KG1 (cell line): ENCODE data around the gene TRIM9.

Experiments used
- DNase-seq: peaks from one replicate; lab custom pipeline; 2025; lab: John Stamatoyannopoulos, UW

The TRIM9 gene

DNA sequence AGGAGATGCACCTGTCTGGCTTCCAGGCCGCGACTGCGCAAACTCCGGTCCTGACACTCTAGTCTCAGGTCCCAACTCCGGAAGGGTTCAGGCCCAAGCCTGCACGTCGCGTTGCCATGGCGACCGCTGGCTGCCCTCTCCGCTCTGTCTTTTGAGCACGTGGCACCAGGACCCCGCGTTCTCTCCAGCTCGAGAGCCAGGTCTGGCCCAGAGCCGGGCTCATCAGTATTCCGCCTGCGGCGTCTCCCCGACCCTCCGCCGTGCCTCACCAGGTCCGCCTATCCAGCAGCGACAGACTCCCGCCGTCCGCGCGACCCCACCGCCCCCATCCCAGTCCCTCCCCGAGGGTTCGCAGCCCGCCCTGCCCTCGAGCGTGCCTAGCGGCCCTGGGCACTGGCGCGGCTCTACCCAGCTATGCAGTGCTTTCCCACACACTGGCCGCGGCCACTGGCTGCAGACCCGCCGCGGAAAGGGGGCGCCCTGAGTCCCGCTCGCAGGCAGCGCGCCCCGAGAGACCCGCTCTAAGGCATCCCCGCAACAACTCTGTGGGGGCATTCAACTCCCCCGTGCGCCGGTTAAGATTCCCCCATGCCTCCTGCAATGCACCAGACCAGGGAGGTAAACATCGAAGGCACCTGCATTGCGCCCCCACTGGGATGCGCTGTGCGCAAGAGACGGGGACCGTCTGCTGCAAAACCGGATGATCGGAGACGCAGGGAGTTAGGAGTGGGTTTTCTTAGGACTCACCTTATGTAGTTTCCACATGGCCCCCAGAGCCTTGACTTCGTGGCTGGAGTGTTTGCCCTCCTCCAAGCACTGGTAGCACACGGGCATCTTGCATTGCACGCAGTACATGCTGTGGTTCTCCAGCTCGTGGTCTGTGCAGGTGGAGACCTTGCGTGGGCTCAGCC lies 1.3 kb downstream of the TRIM9 start:
- DNase-seq: no peak

GRCh38 chr14:51092965-51093364 lies 1.9 kb downstream of the TRIM9 start:
- no peak for DNase-seq

GRCh38 chr14:51089278-51089677 lies 5.6 kb downstream of the TRIM9 start:
- DNase-seq: no peak

- no peak for DNase-seq
These were observed 7.9 kb downstream of the TRIM9 start for GRCh38 chr14:51087031-51087441.

DNA sequence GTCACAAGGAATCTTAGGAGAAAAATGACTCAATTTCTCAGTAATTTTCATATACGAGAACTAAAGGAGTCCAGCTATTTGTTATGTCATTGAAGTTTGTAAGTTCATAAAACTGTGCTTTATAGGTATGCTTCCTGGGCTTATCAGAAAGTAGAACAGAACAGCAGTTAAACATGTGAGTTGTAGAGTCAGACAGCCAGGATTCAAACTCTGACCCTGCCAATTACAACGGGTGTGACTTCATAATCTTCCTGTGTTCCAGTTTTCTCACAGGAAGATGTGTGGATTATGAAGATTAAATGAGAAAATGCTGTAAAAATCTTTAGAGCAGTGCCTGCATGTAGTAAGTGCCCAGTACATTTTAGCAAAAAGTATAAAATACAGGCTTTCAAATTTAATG lies 8.9 kb downstream of the TRIM9 start:
- DNase-seq: no peak

GRCh38 chr14:51084962-51085361 lies 9.9 kb downstream of the TRIM9 start:
- no peak for DNase-seq

DNA sequence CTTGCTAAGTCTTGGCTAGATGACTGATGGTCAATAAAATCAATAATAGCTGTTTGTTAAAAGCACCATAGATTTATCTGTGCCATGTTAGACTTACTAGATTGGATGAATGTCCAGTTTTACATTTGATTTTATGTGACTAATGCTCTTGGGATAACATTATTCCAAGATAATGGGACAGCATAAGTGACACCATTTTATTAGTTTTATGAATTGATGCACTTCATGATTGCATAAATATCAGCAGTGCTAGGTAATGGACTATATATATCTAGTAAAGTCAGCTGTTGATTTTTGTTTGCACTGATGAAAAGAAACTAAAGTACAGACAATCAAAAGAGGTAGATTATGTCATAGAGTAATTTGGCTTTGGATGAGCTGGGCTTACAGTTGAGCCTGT lies 10.4 kb downstream of the TRIM9 start:
- no peak for DNase-seq

DNA sequence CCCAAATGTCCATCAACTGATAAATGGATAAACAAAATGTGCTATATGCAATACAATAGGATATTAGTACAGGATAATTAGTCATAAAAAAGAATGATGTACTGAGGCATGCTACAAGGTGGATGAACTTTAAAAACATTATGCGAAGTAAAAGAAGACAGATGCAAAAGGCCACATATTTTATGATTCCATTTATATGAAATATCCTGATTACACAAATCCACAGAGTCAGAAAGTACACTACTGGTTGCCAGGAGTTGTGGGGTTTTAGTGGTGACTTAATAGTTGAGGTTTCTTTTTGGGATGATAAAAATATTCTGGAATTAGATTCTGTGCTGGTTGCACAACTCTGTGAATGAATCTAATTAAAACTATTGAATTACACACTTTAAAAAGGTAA lies 12.6 kb downstream of the TRIM9 start:
- no peak for DNase-seq

GRCh38 chr14:51081712-51082111 lies 13.2 kb downstream of the TRIM9 start:
- DNase-seq: no peak

DNA sequence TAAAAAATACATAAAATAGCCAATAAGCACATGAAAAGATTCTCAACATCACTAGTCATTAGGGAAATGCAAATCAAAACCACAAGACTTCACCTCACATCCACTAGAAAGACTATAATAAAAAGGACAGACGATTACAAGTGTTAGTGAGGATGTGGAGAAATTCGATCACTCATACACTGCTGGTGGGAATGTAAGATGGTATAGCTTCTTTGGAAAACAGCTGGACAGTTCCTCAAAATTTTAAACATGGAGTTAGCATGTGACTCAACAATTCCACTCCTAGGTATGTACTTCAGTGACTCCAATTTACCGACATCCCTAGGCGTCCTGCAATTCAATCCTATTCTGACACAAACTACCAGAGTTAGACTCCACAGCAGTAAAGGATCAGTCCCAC lies 13.7 kb downstream of the TRIM9 start:
- DNase-seq: no peak

GRCh38 chr14:51080645-51081044 lies 14.3 kb downstream of the TRIM9 start:
- no peak for DNase-seq

- DNase-seq: no peak
These were observed 15.4 kb downstream of the TRIM9 start for GRCh38 chr14:51079489-51079888.

GRCh38 chr14:51079085-51079484 lies 15.8 kb downstream of the TRIM9 start:
- no peak for DNase-seq

DNA sequence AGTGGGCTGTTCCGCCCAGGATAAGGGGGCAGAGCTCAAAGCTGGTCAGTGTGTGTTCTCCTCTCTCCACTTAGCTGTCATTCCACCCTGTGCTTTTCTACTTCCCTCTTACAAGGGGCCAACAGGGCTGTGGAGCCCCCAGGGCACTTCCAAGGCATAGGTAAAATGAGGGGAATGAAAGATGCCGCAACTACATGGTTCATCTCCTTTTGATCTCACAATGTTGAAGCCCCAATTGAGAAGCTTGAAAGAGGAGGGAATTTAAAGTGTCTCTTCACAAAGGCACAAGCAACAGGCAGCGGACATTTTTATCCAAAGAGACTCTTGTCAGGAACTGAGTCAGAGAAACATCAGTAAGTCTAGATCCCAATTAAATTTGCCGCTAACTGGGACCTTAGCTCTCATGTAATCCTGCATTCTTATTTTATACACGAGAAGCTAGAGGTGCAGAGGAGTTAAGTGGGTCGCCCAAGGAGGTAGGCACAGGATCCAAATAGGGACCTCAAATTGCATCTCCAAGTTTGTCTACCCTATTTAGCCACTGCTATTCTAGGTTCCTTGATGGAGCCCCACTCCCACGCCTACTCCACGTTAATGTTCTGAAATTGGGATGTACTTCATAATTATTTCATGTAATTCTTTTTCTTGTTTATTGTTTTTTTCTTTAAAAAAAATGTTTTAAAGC lies 20.1 kb downstream of the TRIM9 start:
- no peak for DNase-seq

- DNase-seq: no peak
These were observed 21.2 kb downstream of the TRIM9 start for GRCh38 chr14:51073731-51074130.

DNA sequence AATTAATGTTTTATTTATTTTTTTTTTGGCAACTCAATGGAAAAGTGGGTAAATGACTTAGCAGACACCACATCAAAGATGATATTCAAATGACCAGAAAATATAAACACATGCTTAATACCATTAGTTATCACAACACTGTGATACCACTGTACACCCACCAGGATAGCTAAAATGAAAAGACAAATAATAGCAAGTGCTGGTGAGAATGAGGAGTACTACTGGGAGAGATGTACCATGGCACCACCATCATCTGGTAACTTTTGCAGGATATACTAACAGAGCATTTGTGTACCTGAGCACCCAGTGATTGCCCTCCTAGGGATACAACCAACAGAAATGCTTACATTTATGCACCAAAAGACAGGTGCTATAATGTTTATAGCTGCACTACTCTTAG lies 21.9 kb downstream of the TRIM9 start:
- DNase-seq: no peak

- no peak for DNase-seq
These were observed 23.0 kb downstream of the TRIM9 start for GRCh38 chr14:51071857-51072256.

DNA sequence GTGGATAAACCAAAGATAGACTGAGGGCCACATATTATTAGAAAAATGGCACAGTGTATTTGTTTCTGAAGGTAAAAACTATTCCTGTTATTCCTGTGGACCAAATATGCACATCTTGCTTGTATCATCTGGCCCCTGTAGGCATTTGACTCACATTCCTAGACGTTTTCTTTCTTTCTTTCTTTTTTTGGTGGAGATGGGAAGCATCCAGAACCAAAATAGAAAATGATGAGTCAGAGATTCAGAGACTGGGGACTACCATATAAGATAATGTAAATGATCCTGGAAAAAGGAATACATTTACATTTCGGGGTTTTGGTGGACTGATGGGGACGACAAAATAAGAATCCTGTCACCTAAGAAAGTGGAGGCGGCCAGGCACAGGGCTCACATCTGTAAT lies 24.2 kb downstream of the TRIM9 start:
- no peak for DNase-seq

DNA sequence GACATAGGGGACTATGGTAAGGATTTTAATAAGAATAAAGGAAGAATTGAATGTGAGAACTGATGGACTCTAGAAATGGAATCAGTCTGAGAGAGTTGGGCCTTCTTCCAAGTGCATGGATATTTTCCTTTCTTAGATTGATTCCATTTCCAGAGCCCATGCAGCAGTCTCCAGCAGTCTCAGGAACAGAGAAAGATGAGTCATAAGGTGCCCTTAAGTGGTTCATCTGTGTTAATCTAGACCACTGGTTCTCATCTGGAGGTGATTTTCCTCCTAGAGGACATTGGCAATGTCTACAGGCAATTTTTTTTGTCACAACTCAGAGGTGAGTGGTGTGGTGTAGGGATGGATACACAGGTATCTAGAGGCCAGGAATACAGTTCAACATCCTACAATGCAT lies 25.9 kb downstream of the TRIM9 start:
- DNase-seq: no peak

DNA sequence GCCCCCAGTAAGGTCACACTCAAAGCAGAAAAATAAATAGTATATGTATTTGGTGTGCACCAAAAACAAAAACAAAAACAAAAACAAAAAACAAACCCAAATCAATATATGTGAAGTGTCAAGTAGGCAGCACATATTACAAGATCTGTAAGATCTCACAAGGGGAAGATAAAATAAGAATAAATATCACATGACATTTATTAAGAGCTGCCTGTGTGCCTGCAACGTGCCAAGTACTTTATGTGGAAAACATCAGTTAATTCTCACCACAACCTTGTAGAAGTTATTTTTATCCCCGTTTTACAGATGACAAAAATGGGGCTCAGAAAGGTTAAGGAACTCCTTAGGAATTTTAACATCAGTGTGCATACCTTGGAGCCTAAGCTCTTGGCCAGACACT lies 26.6 kb downstream of the TRIM9 start:
- DNase-seq: no peak

DNA sequence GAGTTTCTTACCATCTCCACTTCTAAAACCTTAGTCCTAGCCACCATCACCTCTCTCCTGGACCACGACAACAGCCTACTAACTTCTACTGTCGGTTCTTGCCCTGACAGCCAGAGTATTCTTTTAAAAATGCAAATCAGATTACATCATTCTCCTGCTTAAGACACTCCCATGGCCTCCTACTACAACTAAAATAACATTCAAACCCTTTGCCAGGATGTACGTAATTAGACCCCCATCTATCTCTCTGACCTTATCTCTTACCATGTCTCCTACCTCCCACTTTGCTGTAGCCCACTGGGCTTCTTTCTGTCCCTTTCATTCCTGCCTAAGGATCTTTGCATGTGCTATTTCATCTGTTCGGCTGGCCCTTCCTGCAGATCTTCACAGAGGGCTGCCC lies 27.6 kb downstream of the TRIM9 start:
- DNase-seq: no peak

DNA sequence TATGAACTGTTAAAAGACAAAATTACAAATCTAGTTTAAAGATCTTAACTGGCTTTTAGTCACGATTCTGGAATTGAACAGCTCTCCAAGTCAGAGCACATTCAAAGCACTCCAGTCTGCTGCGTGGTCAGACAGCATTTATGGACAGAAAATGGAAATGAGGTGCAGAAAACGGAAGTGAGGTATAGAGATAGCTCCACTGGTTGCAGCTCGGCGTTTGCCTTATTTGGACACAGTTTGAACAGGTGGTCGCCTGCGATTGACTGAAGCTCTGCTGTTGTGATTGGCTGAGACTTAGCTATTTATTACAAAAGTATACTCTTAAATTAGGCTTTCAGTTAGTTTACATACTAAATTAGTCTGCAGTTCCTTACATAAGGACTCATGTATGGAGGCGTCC lies 28.3 kb downstream of the TRIM9 start:
- no peak for DNase-seq

- no peak for DNase-seq
These were observed 35.9 kb downstream of the TRIM9 start for GRCh38 chr14:51059032-51059431.

- no peak for DNase-seq
These were observed 36.5 kb downstream of the TRIM9 start for GRCh38 chr14:51058382-51058781.
